ENCODE data around the gene OR2M4. TPM values are rescaled to one million over a fixed set of nuclear protein-coding genes. Genes with fewer than 3 reads are reported as not detected.
"Not testable (repeated sequence)": the region's sequence is repeated elsewhere in the genome, so short reads cannot be mapped to it uniquely, and the experiment has no call there.

The OR2M4 gene
- total RNA-seq, 1 donor from 2014 or later: not detected

DNA sequence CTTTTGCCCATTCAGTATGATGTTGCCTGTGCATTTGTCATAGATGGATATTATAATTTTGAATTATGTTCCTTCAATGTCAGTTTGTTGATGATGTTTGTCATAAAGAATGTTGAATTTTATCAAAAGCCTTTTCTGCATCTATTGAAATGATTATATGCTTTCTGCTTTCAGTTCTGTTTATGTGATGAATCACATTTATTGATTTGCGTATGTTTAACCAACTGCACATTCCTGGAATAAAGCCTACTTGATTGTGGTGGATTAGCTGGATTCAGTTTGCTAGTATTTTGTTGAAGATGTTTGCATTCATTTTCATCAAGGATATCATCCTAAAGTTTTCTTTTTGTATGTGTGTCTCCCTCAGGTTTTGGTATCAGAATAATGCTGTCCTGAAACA lies 5.7 kb upstream of the OR2M4 start:
- TF ChIP-seq, protein P1, sequence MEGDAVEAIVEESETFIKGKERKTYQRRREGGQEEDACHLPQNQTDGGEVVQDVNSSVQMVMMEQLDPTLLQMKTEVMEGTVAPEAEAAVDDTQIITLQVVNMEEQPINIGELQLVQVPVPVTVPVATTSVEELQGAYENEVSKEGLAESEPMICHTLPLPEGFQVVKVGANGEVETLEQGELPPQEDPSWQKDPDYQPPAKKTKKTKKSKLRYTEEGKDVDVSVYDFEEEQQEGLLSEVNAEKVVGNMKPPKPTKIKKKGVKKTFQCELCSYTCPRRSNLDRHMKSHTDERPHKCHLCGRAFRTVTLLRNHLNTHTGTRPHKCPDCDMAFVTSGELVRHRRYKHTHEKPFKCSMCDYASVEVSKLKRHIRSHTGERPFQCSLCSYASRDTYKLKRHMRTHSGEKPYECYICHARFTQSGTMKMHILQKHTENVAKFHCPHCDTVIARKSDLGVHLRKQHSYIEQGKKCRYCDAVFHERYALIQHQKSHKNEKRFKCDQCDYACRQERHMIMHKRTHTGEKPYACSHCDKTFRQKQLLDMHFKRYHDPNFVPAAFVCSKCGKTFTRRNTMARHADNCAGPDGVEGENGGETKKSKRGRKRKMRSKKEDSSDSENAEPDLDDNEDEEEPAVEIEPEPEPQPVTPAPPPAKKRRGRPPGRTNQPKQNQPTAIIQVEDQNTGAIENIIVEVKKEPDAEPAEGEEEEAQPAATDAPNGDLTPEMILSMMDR (conservative IDR thresholded peaks at IDR 0.05; ENCODE audit: low read depth, low read length): no peak
- no peak overlapping the region for H3K4me3 ChIP-seq (ENCODE audit: low read depth, low read length)
- DNase-seq (ENCODE audit: low read depth): no peak

DNA sequence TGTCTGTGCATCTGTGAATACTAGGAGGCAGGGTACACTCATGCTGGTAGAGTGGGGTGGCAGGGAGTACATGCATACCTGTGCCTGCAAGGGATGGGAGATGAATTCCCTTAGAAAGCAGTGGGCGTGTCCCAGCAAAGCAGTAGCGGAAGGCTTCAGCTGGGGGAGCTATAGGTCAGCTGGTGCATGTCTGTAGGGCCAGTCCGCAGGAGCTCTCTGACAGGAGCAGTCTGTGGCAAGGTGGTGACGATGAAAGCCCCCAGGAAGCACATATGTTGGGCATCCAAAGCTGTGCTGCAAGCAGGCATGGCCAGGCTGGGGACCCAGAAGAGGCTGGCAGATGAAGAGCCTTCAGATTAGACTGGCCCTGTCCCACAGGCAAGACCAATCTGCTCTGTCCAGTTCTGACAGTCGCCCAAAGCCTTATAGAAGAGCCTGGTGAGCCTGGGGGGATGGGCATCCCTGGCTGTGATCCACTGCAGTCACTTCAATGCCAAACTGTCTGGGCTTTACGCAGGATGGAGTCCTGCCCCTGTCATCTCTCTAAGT lies 1.8 kb upstream of the OR2M4 start:
- TF ChIP-seq, protein P1 (conservative IDR thresholded peaks at IDR 0.05; ENCODE audit: low read depth, low read length): no peak
- no peak overlapping the region for H3K4me3 ChIP-seq (ENCODE audit: low read depth, low read length)
- DNase-seq (ENCODE audit: low read depth): no peak

DNA sequence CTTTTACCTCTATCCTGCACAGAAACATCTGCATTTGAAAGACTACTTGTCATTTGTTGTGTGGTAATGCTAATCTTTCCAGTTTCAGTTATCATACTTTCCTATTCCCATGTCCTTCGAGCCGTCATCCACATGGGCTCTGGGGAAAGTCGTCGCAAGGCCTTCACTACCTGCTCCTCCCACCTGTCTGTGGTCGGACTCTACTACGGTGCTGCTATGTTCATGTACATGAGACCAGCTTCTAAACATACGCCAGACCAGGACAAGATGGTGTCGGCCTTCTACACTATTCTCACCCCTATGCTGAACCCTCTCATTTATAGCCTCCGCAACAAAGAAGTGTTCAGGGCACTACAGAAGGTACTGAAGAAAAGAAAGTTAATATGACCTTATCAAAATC lies 8.3 kb downstream of the OR2M4 start:
- TF ChIP-seq, protein P1 (conservative IDR thresholded peaks at IDR 0.05; ENCODE audit: low read depth, low read length): no peak
- H3K4me3 ChIP-seq (ENCODE audit: low read depth, low read length): no peak overlapping the region
- no peak for DNase-seq (ENCODE audit: low read depth)

GRCh38 chr1:248243204-248243603 lies 12.0 kb downstream of the OR2M4 start:
- TF ChIP-seq, protein P1 (conservative IDR thresholded peaks at IDR 0.05; ENCODE audit: low read depth, low read length): peak; percentile 81
- no peak overlapping the region for H3K4me3 ChIP-seq (ENCODE audit: low read depth, low read length)
- peak; percentile 4 for DNase-seq (ENCODE audit: low read depth)

- not testable (repeated sequence) for H3K4me3 ChIP-seq (ENCODE audit: low read depth, low read length); DNase-seq (ENCODE audit: low read depth)
Observed at GRCh38 chr1:248259309-248259708, 28.1 kb downstream of the OR2M4 start.

DNA sequence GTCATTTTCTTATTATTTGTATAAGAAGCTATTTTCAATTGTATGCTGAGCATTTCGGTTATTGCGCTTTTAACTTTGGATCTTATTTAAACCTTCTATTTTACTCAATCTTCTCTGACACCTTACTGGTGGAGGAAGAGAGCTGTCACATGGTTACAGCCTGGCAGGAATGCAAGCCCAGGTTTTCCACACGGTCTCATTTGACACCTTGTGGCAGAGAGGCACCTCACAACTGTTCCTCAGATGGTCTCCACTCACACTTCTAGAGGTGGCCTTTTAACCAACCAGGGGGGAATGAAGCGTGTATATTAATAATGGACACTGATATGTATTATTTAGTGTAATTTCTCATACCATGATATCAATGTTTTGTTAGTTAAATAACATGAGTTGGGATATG lies 37.0 kb downstream of the OR2M4 start:
- TF ChIP-seq, protein P1 (conservative IDR thresholded peaks at IDR 0.05; ENCODE audit: low read depth, low read length): no peak
- no peak overlapping the region for H3K4me3 ChIP-seq (ENCODE audit: low read depth, low read length)
- DNase-seq (ENCODE audit: low read depth): no peak

- DNase-seq (ENCODE audit: low read depth): not testable (repeated sequence)
Observed at GRCh38 chr1:248273225-248273624, 42.0 kb downstream of the OR2M4 start.

GRCh38 chr1:248277876-248278275 lies 46.7 kb downstream of the OR2M4 start, which contains the start of gene OR2T33:
Gene OR2T33, minus strand, starts transcription at chr1:248277976. Its CDS starts 4,162 bp downstream, at chr1:248273814.
- no peak within 1 kb of the TSS for H3K4me3 ChIP-seq (ENCODE audit: low read depth, low read length)
- no peak for DNase-seq (ENCODE audit: low read depth)
- TF ChIP-seq, protein P1 (conservative IDR thresholded peaks at IDR 0.05; ENCODE audit: low read depth, low read length): no peak

More at GRCh38 chr1:248273225-248273624, 42.0 kb downstream of the OR2M4 start:
- H3K4me3 ChIP-seq (ENCODE audit: low read depth, low read length): not testable (repeated sequence)
